ENCODE measurements around the gene SCRN1.

The SCRN1 gene

DNA sequence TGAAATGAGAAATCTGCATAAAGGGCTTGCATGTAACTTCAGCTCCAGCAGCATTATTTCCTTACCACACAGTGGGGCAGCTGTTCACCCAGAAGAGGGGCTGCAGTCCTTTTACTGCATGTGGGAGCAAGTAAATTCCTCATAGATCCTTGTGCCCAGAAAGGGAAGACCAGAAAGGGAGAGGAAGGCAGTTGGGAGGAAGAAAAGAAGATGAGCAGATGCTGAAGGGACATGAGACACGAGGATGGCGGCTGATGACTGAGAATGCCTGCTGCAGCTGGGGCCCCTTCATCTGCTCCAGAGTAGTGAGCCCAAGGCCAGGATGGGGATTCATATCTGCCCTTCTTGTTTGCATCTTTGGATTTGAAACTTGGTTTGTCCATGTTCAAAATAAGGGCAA lies 102.8 kb downstream of the SCRN1 start:
- DNase-seq, result no peak

- DNase-seq, result no peak
Observed at GRCh38 chr7:29885626-29886025, 104.0 kb downstream of the SCRN1 start.

DNA sequence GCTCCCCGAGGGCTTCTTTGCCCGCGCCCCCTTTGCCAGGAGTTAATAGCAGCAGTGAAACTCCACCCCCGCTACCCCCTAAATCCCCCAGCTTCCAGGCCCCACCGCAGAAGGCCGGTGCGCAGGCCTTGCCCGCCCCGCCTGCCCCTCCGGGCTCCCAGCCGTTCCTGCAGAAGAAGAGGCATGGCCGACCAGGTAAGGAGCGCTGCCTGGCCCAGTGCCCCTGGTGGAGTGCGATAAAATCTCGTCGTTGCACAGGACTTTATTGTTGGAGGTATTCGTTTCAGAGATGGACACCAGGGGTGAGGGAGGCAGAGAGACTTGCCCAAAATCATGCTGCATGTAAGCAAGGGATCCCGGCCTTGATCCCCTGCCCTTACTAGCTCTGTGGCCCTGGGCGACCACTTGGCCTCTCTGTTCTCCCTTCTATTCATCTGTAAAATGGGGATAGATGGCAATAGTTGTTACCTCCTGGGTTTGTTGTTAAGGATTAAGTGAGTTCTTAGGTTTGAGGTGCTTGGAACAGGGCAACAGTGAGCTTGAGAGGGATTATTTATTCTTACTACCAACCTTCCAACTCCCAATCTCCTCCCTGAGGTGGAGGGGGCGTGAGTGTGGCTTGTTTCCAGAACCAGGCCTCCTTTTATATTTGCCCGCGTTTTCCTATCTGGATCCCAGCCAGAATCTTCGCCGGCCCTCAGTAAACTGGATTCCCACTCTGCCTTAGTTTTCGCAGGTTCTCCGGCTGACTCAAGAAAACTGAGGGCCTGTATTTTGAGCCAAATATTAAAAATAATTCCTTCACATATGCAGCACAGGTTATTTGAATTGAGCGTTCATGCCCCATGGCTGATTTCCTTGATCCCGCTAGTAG lies 105.0 kb downstream of the SCRN1 start:
- no peak for DNase-seq

GRCh38 chr7:29883462-29884398 lies 105.9 kb downstream of the SCRN1 start:
- DNase-seq, result peak in 1 of 6 experiments; percentile 0

GRCh38 chr7:29882481-29882880 lies 107.1 kb downstream of the SCRN1 start:
- DNase-seq, result no peak

DNA sequence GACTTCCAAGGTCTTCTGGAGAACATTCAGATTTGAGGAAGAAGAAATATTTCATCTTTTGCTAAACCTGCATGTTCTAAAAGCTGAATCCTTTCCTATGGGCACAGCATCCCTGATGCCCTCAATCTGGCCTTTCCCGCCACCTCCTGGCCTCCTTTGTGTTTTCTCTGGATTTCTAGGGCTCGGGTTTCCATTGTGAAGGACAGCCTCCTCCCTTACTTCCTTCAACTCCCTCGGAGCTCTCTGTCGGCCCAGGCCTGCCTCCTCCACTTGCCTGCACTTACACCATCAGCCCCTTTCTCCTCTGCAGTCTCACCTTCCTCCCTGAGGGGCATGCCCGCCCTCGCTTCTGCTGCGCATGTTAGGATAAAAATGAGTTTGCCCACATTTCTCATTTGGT lies 107.9 kb downstream of the SCRN1 start:
- no peak for DNase-seq

- no peak for DNase-seq
Observed at GRCh38 chr7:29879609-29880008, 110.0 kb downstream of the SCRN1 start.

DNA sequence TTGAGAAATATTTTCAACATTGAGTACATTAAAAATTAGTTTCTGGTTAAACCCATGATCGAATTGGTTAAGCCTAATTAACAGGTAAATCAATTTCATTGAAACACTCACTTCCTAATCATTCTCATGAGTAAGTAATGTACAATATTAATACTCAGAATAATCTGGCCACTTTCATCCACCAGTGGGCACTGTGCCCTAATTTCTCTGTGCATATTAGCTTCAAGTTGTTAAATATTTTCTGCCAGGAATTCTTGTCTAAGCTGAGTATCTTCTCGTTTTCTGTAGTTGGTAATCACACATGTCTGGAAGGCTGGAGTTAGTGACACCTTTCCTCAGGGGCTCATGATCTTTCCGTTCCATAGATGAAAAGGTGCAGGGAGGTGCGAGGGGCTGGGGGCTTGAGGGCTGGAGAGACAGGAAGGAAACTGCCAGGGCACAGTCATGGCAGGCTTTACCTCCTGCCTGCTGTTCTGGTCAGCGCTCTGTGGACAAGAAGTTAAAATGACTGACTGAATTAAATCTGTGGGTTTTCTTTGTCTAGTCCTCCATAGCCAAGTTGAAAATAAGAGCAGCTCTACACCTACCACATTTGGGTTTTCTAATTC lies 111.4 kb downstream of the SCRN1 start:
- DNase-seq, result peak in 3 of 6 experiments; percentile 0 to 19 (median 6)

GRCh38 chr7:29877196-29877595 lies 112.4 kb downstream of the SCRN1 start:
- DNase-seq, result no peak

GRCh38 chr7:29875741-29876140 lies 113.9 kb downstream of the SCRN1 start:
- no peak for DNase-seq

DNA sequence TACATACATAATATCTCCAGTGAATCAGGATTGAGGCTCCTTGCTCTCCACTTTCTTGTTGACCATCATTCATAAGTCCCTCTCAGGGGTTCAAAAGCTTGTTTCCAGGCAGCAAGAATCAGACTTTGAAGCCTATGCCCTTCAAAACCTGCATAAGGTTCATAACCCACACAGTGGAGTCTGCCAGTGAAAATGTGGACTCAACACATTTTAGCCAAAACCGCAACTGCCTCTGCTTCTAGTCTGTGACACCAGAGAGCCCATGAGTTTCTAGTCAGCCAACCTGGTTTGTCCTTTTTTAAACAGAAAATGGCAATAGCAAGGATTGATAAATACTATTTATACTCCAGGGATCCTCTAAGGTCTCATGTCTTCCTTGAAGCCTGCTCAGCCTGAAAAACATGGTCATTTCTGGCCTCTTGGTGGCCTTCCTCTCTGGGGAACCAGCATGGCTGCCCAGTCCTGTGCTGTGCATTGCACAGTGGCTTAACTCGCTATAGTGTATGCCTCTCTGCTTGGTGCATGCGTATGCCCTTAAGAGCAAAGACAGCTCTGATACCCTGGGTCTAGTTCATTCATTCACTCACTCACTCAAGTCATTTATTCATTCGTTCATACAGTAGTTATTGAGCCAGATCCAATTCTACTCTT lies 115.8 kb downstream of the SCRN1 start:
- DNase-seq, result no peak

- no peak for DNase-seq
Observed at GRCh38 chr7:29871787-29872398, 117.7 kb downstream of the SCRN1 start.
